ENCODE measurements around the gene HSPG2.

GRCh38 chr1:21940492-21940891, 3.4 kb upstream of the HSPG2 start:
- no peak for TF ChIP-seq CTCF (IDR thresholded peaks at IDR 0.05; ENCODE audit: poor library complexity)
- no peak for TF ChIP-seq EZH2phosphoT487 (IDR thresholded peaks at IDR 0.05; ENCODE audit: low read depth, severe bottlenecking, unreplicated experiment)
